HG02938 (cell line): Measurements from ENCODE around the gene TIMM13.
A peak's percentile ranks its signal among the peaks of the same experiment; 100 is the strongest.
"Not testable (repeated sequence)": the region's sequence is repeated elsewhere in the genome, so short reads cannot be mapped to it uniquely, and the experiment has no call there.

Source experiments
- ATAC-seq: cut with Tn5 transposase; IDR thresholded peaks from one replicate; pipeline ENCODE4 v1.9.1; 2021; ENCODE audit warnings: mild to moderate bottlenecking, moderate library complexity; ENCODE audit not compliant: unreplicated experiment

TIMM13 gene

GRCh38 chr19:2432131-2432848, 4.9 kb upstream of the TIMM13 start:
- ATAC-seq: no peak

- ATAC-seq: no peak
Observed at GRCh38 chr19:2431318-2432055, 4.1 kb upstream of the TIMM13 start.

- ATAC-seq: no peak
Observed at GRCh38 chr19:2429917-2430535, 2.6 kb upstream of the TIMM13 start.

GRCh38 chr19:2428756-2429711, 1.6 kb upstream of the TIMM13 start:
- ATAC-seq: no peak

GRCh38 chr19:2428321-2428690, 920 bp upstream of the TIMM13 start:
- ATAC-seq: no peak

- peak; percentile 20 for ATAC-seq
Observed at GRCh38 chr19:2426611-2427428, 566 bp downstream of the TIMM13 start.

- ATAC-seq: no peak
Observed at GRCh38 chr19:2425622-2426581, 1.5 kb downstream of the TIMM13 start.

- ATAC-seq: no peak
Observed at GRCh38 chr19:2424686-2425621, 2.4 kb downstream of the TIMM13 start.

- no peak for ATAC-seq
Observed at GRCh38 chr19:2423915-2424685, 3.3 kb downstream of the TIMM13 start.

- no peak for ATAC-seq
Observed at GRCh38 chr19:2423071-2423914, 4.1 kb downstream of the TIMM13 start.

- no peak for ATAC-seq
Observed at GRCh38 chr19:2421581-2422306, 5.6 kb downstream of the TIMM13 start.

- no peak for ATAC-seq
Observed at GRCh38 chr19:2420490-2420889, 6.9 kb downstream of the TIMM13 start.

GRCh38 chr19:2419754-2420153, 7.6 kb downstream of the TIMM13 start:
- ATAC-seq: no peak

GRCh38 chr19:2417881-2418406, 9.4 kb downstream of the TIMM13 start:
- ATAC-seq: no peak

- not testable (repeated sequence) for ATAC-seq
Observed at GRCh38 chr19:2417436-2417835, 9.9 kb downstream of the TIMM13 start.
